Measurements from ENCODE around the gene PSPH. TPM values are rescaled to one million over a fixed set of nuclear protein-coding genes. Genes with fewer than 3 reads are reported as not detected.
"Not testable (repeated sequence)": the region's sequence is repeated elsewhere in the genome, so short reads cannot be mapped to it uniquely, and the experiment has no call there.

The PSPH gene
- 82.3 and 98.0 TPM in 2 replicates for total RNA-seq (2014; rRNA removed; shearing (Covaris generic))

DNA sequence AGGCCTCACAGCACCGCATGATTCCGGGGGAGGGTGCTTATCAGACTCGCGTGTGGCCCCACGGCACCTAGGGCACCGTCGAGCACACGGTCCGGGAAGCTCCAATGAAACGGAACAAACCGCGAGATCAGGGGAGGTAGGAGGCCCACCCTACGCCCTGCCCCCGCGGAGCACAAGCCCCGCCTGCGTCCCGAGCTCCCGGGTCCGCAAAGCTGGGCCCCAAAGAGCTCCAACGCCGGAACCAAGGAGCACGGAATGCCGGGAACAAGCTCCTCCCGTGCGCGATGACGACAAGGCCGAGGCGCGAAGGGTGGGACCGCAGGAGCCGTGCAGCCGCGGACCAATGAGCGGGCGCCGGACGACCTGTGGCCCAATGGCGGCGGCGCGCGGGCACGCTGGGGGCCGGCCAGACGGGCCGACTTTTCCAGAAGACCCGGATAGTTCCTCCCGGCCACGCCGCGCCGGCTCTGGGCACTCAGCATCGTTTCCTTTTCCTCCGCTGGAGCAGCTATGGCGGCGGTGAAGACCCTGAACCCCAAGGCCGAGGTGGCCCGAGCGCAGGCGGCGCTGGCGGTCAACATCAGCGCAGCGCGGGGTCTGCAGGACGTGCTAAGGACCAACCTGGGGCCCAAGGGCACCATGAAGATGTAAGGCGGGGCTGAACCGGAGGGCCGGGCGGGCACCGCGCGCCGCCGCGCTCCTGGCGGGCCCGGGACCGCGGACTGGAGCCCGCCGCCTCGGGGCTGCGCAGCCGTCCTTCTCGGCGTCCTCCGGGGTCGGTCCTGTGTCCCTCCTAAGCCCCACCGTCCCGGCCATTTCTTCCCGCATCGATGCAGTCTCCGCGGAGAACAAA lies at the start of gene PSPH, which contains the start of gene CCT6A:
Gene PSPH, minus strand, starts transcription at position 106 of the 853 bp plus-strand sequence. CDS start 30,232 bp downstream, outside the sequence.
Gene CCT6A, plus strand, starts transcription at position 427 of the 853 bp plus-strand sequence. Its CDS starts 84 bp downstream, at position 511.
- DNase-seq (ENCODE audit: low read depth): peak; percentile 99

DNA sequence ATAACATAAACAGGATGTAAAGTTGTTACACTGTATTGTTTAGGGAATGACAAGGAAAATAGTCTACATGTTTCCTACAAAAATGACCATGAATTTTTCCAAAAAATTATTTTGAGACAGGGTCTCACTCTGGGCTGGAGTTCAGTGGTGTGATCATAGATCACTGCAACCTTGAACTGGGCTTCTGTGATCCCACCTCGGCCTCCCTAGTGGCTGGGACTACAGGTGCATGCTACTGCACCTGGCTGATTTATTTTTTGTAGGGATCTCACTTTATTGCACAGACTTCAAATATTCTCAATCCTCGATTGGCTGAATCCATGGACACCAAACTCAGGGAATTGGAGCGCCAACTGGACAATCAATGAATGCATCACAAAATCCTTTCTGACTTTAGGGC lies 48.4 kb upstream of the PSPH start:
- no peak for DNase-seq (ENCODE audit: low read depth)

- DNase-seq (ENCODE audit: low read depth): not testable (repeated sequence)
These were observed 47.2 kb upstream of the PSPH start for GRCh38 chr7:56098187-56099008.

DNA sequence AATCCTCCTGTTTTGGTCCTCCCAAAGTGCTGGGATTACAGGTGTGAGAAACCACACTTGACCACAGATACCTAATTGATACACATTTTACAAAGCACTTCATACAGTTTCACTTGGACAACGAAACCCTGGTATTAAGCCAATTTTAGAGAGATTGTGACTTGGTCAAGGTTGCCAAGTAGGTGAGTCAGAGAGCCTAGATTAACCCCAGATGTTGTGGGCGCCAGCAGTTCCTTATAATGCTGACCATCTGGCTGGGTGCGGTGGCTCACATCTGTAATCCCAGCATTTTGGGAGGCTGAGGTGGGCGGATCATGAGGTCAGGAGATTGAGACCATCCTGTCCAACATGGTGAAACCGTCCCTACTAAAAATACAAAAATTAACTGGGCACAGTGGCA lies 46.5 kb upstream of the PSPH start:
- DNase-seq (ENCODE audit: low read depth): peak; percentile 98

DNA sequence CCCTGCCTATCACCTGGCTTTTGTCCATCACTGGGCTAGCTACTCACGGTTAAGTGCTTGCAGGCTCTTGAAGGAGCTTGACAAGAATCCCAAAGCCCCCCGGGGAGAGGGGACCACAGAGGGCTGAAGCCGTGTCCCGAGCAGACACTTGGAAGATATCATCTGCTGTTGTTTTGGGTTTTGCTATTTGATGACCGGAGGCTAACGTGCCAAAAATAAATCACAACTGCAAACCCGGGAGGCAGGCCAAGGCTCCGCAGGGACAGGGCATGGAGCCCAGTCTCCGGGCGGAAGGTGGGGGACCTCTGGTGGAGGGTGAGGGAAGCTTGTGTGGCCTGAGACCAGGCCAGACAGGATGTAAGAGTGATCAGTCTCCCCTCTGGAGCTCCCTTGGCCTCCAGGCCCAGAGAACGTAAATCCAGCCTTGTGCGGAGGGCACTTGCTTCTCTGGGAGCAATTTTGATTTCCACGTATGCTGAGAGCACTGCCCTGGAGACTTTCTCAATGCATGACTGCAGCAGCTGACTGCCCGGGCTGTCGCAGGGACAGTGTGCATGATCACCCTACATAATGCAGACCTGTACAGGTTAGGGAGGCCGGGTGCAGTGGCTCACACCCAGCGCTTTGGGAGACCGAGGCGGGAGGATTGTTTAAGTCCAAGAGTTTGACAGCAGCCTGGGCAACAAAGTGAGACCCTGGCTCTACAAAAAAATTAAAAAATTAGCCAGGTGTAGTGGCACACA lies 41.7 kb upstream of the PSPH start, which contains the start of gene PHKG1:
Gene PHKG1, minus strand, starts transcription at position 164 of the 743 bp plus-strand sequence. CDS start 4,011 bp downstream, outside the sequence.
- DNase-seq (ENCODE audit: low read depth): peak; percentile 95

- DNase-seq (ENCODE audit: low read depth): not testable (repeated sequence)
These were observed 41.1 kb upstream of the PSPH start for GRCh38 chr7:56092388-56092787.

DNA sequence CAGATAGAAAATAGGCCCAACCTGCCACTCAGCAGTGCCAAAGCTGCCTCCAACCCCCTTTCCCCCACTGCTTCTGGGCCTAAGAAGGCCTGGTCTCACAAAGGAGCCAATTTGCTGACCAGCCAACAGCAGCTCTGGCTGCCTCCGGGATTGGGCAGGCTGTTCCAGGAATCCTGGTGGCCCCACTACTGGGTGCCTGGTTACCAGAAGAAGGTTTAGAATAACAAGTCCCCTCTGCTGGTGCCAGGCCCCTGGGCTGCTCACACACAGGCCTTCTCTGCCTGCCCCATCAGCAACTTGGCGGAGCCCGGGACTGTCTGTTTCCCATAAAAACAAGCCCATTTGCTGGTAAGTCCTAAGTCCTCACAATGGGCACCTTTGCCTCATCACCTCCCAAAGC lies 40.3 kb upstream of the PSPH start:
- DNase-seq (ENCODE audit: low read depth): peak; percentile 51

DNA sequence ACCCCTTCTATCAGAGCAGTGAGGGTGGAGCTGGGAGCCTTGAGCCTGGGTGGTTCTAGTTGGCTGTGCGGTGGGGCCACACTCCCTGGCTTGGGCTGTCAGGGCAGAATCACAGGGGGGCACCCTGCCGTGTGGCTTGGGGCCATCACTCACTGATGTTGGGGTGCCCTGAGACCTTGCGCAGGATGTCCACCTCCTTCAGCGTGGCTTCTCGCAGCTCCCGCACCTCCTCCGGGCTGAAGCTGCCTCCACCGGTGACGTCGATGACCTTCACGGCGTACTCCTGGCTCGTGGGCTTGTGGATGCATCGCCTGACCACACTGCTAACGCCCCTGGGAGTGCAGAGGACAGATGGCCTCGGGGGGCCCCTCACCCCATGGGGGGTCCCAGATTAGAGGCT lies 36.2 kb upstream of the PSPH start:
- DNase-seq (ENCODE audit: low read depth): no peak

GRCh38 chr7:56086761-56087160 lies 35.5 kb upstream of the PSPH start:
- no peak for DNase-seq (ENCODE audit: low read depth)

GRCh38 chr7:56083150-56083785 lies 32.0 kb upstream of the PSPH start:
- DNase-seq (ENCODE audit: low read depth): peak; percentile 26

DNA sequence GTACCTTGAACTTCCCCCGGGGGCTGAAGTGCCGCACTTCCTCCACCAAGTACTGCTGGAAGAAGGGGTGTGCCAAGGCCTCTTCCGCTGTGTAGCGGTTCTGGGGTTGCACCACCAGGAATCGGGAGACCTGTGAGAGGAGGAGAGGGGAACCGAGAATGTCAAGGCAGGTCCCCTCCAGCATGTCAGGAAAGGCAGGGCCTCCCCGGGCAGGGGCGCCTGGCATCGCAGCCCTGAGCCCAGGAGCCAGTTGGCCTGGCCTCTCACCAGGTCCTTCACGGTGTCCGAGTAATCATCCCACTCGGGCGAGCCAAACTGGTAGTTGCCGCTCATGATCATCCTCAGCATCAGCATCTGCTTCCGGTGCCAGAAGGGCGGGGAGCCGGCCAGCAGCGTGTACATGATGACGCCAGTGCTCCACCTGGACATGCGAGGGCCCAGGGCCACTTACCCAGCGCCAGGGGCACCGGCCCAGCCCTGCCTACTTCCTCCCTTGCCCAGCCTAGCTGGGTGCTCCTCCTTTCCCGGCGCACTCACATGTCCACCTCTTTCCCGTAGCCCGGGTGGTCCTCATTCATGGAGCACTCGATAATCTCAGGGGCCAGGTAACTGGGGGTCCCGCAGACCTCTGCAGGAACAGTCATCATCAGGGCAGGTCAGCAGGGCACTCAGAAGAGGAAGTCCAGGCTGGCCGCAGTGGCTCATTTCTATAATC lies 30.5 kb upstream of the PSPH start:
- no peak for DNase-seq (ENCODE audit: low read depth)

GRCh38 chr7:56080726-56081435 lies 29.6 kb upstream of the PSPH start:
- not testable (repeated sequence) for DNase-seq (ENCODE audit: low read depth)

- peak; percentile 80 for DNase-seq (ENCODE audit: low read depth)
These were observed 28.4 kb upstream of the PSPH start for GRCh38 chr7:56079450-56080185.

GRCh38 chr7:56078196-56078595 lies 27.0 kb upstream of the PSPH start:
- no peak for DNase-seq (ENCODE audit: low read depth)

DNA sequence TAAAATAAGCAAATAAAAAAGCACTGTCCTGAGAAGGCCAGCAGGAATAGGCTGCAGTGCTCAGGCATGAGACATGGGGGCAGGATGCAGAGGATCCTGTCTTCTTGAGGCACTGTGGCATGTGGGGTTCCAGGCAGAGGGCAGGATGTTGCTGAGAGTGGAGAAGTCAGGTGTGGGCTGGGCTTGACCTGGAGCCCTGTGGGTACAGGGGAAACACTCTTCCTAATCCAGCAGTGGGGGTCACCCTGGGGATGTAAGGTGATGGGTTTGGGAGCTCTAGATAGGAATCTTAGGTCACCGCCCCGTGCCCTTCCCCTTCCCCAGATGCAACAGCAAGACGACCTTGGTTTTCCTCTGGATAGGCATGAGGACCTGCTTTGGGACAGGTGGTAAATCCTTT lies 26.4 kb upstream of the PSPH start:
- DNase-seq (ENCODE audit: low read depth): no peak

GRCh38 chr7:56074371-56074791 lies 23.1 kb upstream of the PSPH start:
- DNase-seq (ENCODE audit: low read depth): peak; percentile 82

- DNase-seq (ENCODE audit: low read depth): not testable (repeated sequence)
These were observed 15.1 kb upstream of the PSPH start for GRCh38 chr7:56066376-56066775.

GRCh38 chr7:56063882-56064625 lies 12.8 kb upstream of the PSPH start, which contains the start of gene SUMF2:
Gene SUMF2 (plus strand): TSS chr7:56064286. CDS start chr7:56064312, 26 bp downstream.
- peak; percentile 90 for DNase-seq (ENCODE audit: low read depth)
